ENCODE results near the gene JAK3.

The JAK3 gene

GRCh38 chr19:17865364-17866311 lies 17.9 kb upstream of the JAK3 start:
- no peak for DNase-seq

- no peak for DNase-seq
These were observed 15.9 kb upstream of the JAK3 start for GRCh38 chr19:17863520-17864182.

GRCh38 chr19:17862711-17863519 lies 15.1 kb upstream of the JAK3 start:
- DNase-seq, result no peak

- no peak for DNase-seq
These were observed 14.0 kb upstream of the JAK3 start for GRCh38 chr19:17861542-17862402.

- no peak for DNase-seq
These were observed 13.2 kb upstream of the JAK3 start for GRCh38 chr19:17860993-17861360.

- no peak for DNase-seq
These were observed 12.7 kb upstream of the JAK3 start for GRCh38 chr19:17860331-17860992.

GRCh38 chr19:17859533-17860330 lies 11.9 kb upstream of the JAK3 start, which contains the start of gene RPL18A:
TSS of gene RPL18A (plus strand) at chr19:17859910. CDS start at chr19:17859957, 47 bp downstream.
- peak; percentile 98 for DNase-seq

- DNase-seq, result peak; percentile 93
These were observed 7.7 kb upstream of the JAK3 start for GRCh38 chr19:17855280-17856152.

- no peak for DNase-seq
These were observed 6.3 kb upstream of the JAK3 start for GRCh38 chr19:17854061-17854460.

- no peak for DNase-seq
These were observed 962 bp upstream of the JAK3 start for GRCh38 chr19:17848595-17849292.

- DNase-seq, result peak; percentile 56
These were observed 1.6 kb downstream of the JAK3 start for GRCh38 chr19:17846146-17846545.

GRCh38 chr19:17843908-17844490 lies 3.8 kb downstream of the JAK3 start:
- DNase-seq, result no peak

- DNase-seq, result no peak
These were observed 4.4 kb downstream of the JAK3 start for GRCh38 chr19:17843292-17843827.

GRCh38 chr19:17842663-17843291 lies 5.0 kb downstream of the JAK3 start:
- no peak for DNase-seq

- peak; percentile 40 for DNase-seq
These were observed 5.7 kb downstream of the JAK3 start for GRCh38 chr19:17841810-17842662.

GRCh38 chr19:17841371-17841809 lies 6.4 kb downstream of the JAK3 start:
- DNase-seq, result no peak

GRCh38 chr19:17840019-17840418 lies 7.8 kb downstream of the JAK3 start:
- no peak for DNase-seq
